K562 (cell line): ENCODE measurements around the gene EIF2AK3. TPM values are rescaled to one million over a fixed set of nuclear protein-coding genes. Genes with fewer than 3 reads are reported as not detected.
A peak's percentile ranks its signal among the peaks of the same experiment; 100 is the strongest.

Source experiments
- ATAC-seq: fragments of 200-7000 bp; cut with Tn5 transposase; 3 replicates; pipeline ENCODE4 v1.9.1; 2020; ENCODE audit warnings: moderate library complexity
- BruUV-seq: library from RNA; stranded (reverse); fragments of 400-500 nt; replicated peaks from 2 replicates; lab custom pipeline; 2021; lab: Mats Ljungman, UMichigan
- CTCF ChIA-PET: fragments of 300-600 bp; formaldehyde crosslinking; extraction: SDS; loops from one replicate; lab custom pipeline; 2021; ENCODE audit warnings: low intra/inter-chr PET ratio; lab: Yijun Ruan, JAX
- POLR2A ChIA-PET: fragments of 300-600, 350-650 bp; sonication (Branson Sonifier 250); formaldehyde crosslinking; extraction: SDS; loops from one replicate; lab custom pipeline; 2021; ENCODE audit warnings: antibody characterized with exemption, inconsistent platforms; lab: Yijun Ruan, JAX
- DNase-seq, 4 experiments: peaks; one replicate each; pipeline versions ENCODE4 v3.0.0 to v3.0.0-alpha.2; 2011 to 2018; ENCODE audit warnings: low spot score in 3 of 4, mixed read lengths in 3 of 4; ENCODE audit errors: extremely low read depth in 1 of 4
- FAIRE-seq: peaks from 2 replicates; lab custom pipeline; 2011; peaks lifted over from hg19 to GRCh38; lab: Jason Lieb, UNC
- H2AFZ ChIP-seq: 2 replicates; pipeline ENCODE4 v1.6.0; 2011; ENCODE audit warnings: low read depth, low read length, control low read depth, inconsistent platforms
- H3K27ac ChIP-seq: fragments of 200-600 bp; 3 replicates; pipeline ENCODE4 v1.8.0; 2011; ENCODE audit warnings: low read depth, mild to moderate bottlenecking, control low read depth, inconsistent platforms, low read length, moderate library complexity, mixed read lengths; ENCODE audit errors: extremely low read depth
- H3K27me3 ChIP-seq, 2 experiments: fragments of 300-600 bp in 1 of 2; 2 replicates in 1 of 2; 3 replicates in 1 of 2; pipeline versions ENCODE4 v1.6.0 to v1.8.0; 2011; ENCODE audit warnings: inconsistent platforms in 2 of 2, low read length in 2 of 2, mild to moderate bottlenecking in 1 of 2, mixed read lengths in 1 of 2, moderate library complexity in 1 of 2; ENCODE audit not compliant: control insufficient read depth in 2 of 2, insufficient read depth in 2 of 2
- H3K36me3 ChIP-seq: fragments of 300-600 bp; 3 replicates; pipeline ENCODE4 v1.8.0; 2011; ENCODE audit warnings: mild to moderate bottlenecking, low read length, inconsistent platforms; ENCODE audit not compliant: control insufficient read depth, insufficient read depth
- H3K4me1 ChIP-seq, 2 experiments: fragments of 200-600 bp in 1 of 2; replicated peaks in 1 of 2; 2 replicates in 1 of 2; 3 replicates in 1 of 2; pipeline versions ENCODE4 v1.5.1 to v1.8.0; 2011; ENCODE audit warnings: inconsistent platforms in 2 of 2, low read length in 2 of 2, mild to moderate bottlenecking in 1 of 2, mixed read lengths in 1 of 2, moderate library complexity in 1 of 2; ENCODE audit not compliant: control insufficient read depth in 2 of 2, insufficient read depth in 2 of 2
- H3K4me2 ChIP-seq: 2 replicates; pipeline ENCODE4 v1.6.1; 2011; ENCODE audit warnings: low read length, control low read depth, inconsistent platforms, mixed read lengths; ENCODE audit not compliant: insufficient read depth
- H3K4me3 ChIP-seq: fragments of 200-600 bp; sonication (generic), shearing (Covaris generic); 2 replicates; pipeline ENCODE4 v1.5.1; 2016; ENCODE audit warnings: control low read depth, inconsistent platforms
- H3K79me2 ChIP-seq: fragments of 200-600 bp; 3 replicates; pipeline ENCODE4 v1.8.0; 2011; ENCODE audit warnings: low read length, inconsistent platforms; ENCODE audit not compliant: control insufficient read depth, insufficient read depth
- H3K9ac ChIP-seq, 2 experiments: 2 replicates each; pipeline versions ENCODE4 v1.6.0 to v1.6.1; 2011; ENCODE audit warnings: low read depth in 2 of 2, low read length in 2 of 2, control low read depth in 1 of 2, inconsistent platforms in 1 of 2, mild to moderate bottlenecking in 1 of 2, mixed read lengths in 1 of 2; ENCODE audit not compliant: insufficient read depth in 1 of 2
- H3K9me1 ChIP-seq: one replicate; pipeline ENCODE4 v1.6.0; 2011; ENCODE audit warnings: inconsistent platforms, mild to moderate bottlenecking, low read length, moderate library complexity; ENCODE audit not compliant: control insufficient read depth, insufficient read depth
- H3K9me3 ChIP-seq: replicated peaks from 2 replicates; pipeline ENCODE4 v1.5.1; 2011; ENCODE audit warnings: low read depth, low read length, inconsistent platforms; ENCODE audit not compliant: control insufficient read depth, insufficient read depth
- H4K20me1 ChIP-seq: replicated peaks from 2 replicates; pipeline ENCODE4 v1.6.1; 2011; ENCODE audit warnings: low read length, inconsistent platforms, mixed read lengths; ENCODE audit not compliant: control insufficient read depth, insufficient read depth
- CCAR2 ChIP-seq: fragments of 200-400 bp; formaldehyde crosslinking; IDR thresholded peaks from 2 replicates; pipeline ENCODE4 v1.6.1; 2017; ENCODE audit warnings: mild to moderate bottlenecking, low read depth, low read length
- CTCF ChIP-seq, 3 experiments: IDR thresholded peaks in 2 of 3; conservative IDR thresholded peaks in 1 of 3; 2 replicates each; pipeline ENCODE4 v1.5.1; 2011 to 2012; ENCODE audit warnings: low read length in 3 of 3, mild to moderate bottlenecking in 3 of 3, control low read depth in 2 of 3, improper control_type of control experiment in 1 of 3, inconsistent platforms in 1 of 3, low read depth in 1 of 3, mixed read lengths in 1 of 3, moderate library complexity in 1 of 3; ENCODE audit not compliant: insufficient read depth in 2 of 3
- E4F1 ChIP-seq: fragments of 250-450 bp; sonication (Bioruptor Pico); IDR thresholded peaks from 2 replicates; pipeline ENCODE4 v1.5.0; 2021; ENCODE audit warnings: mild to moderate bottlenecking, borderline replicate concordance
- POLR2A ChIP-seq: fragments of 450-650 bp; conservative IDR thresholded peaks from 2 replicates; pipeline ENCODE4 v1.6.1; 2016
- REST ChIP-seq, 2 experiments: fragments of 450-650 bp; formaldehyde crosslinking in 1 of 2; IDR thresholded peaks; 2 replicates each; pipeline versions ENCODE4 v1.4.0 to v1.6.1; 2014 to 2020; ENCODE audit warnings: mild to moderate bottlenecking in 2 of 2, borderline replicate concordance in 1 of 2, low read depth in 1 of 2
- SREBF2 ChIP-seq: sonication (generic); formaldehyde crosslinking; IDR thresholded peaks from 2 replicates; pipeline ENCODE4 v1.4.0; 2020; ENCODE audit warnings: mild to moderate bottlenecking, missing genetic modification reagents
- STAG1 ChIP-seq: sonication (generic); formaldehyde crosslinking; IDR thresholded peaks from 2 replicates; pipeline ENCODE4 v1.5.0; 2020; ENCODE audit warnings: missing genetic modification reagents, borderline replicate concordance
- WGBS: fragments of 100-300 bp; shearing (Covaris generic); methylation state at CpG from one replicate; pipeline ENCODE4 v1.1.6; 2016; ENCODE audit warnings: low coverage, mixed read lengths; ENCODE audit not compliant: insufficient coverage; ENCODE audit errors: missing lambda C conversion rate; 5-methylcytosine and 5-hydroxymethylcytosine counted together
- in situ Hi-C: fragments of 300-500 bp; cut with MboI; formaldehyde crosslinking; loops from 4 replicates; pipeline ENCODE4 v1.15.0; 2018; ENCODE audit warnings: inconsistent platforms, mixed read lengths
- intact Hi-C: fragments of 100-400 bp; cut with micrococcal nuclease; formaldehyde crosslinking; loops from 2 replicates; pipeline ENCODE4 v1.14.2; 2022
- polyA plus RNA-seq, 8 experiments: library from polyadenylated mRNA; depleted of rRNA in 4 of 8; stranded (reverse) in 5 of 8; unstranded in 3 of 8; fragments of >200 nt; fragmentation: Nextera tagmentation in 2 of 8; fragmentation: Illumina TruSeq in 1 of 8; extraction: Ambion mirVana in 2 of 8; extraction: Trizol in 1 of 8; gene quantifications; 2 replicates each; pipeline versions ENCODE4 v1.2.1 to v1.2.3, GENCODE V29; 2011 to 2014; ENCODE audit warnings: inconsistent platforms in 1 of 8, missing spikeins in 1 of 8
- total RNA-seq, 7 experiments: library from RNA; depleted of rRNA in 6 of 7; stranded (reverse); fragments of >200 nt in 6 of 7; fragmentation: Illumina TruSeq in 2 of 7; extraction: Trizol in 2 of 7; gene quantifications; 2 replicates each; pipeline versions ENCODE4 v1.2.1 to v1.2.3, GENCODE V29; 2011 to 2021; ENCODE audit warnings: low replicate concordance in 1 of 7

Gene EIF2AK3
- total and polyA plus RNA-seq, 9 of the 15 experiments (the other 6 are each of a cell fraction or from before 2014, with no cell fraction given): 1.7 to 11.6 (median 7.4) TPM

- no peaks in the 10 kb centered on the region for H3K79me2 ChIP-seq
- no peak overlapping the region for H3K4me2 ChIP-seq
- H3K4me1 ChIP-seq: no peaks in the 10 kb centered on the region; a peak in 2 of 5 replicates
- H3K9ac ChIP-seq: no peak overlapping the region
- H3K36me3 ChIP-seq: no peaks in the 10 kb centered on the region
- H3K27me3 ChIP-seq: no peaks in the 10 kb centered on the region
- DNase-seq (no peak), ATAC-seq (no peak), FAIRE-seq (no peak)
- TF ChIP-seq REST (IDR thresholded peaks at IDR 0.05; ENCODE audit: borderline replicate concordance): no peak
- no peak for TF ChIP-seq REST (CRISPR knock-in tag; IDR thresholded peaks at IDR 0.05; ENCODE audit: low read depth)
- TF ChIP-seq STAG1 (CRISPR knock-in tag): no peak
- TF ChIP-seq CTCF (IDR thresholded peaks at IDR 0.05 in 2 of 3, conservative IDR thresholded peaks at IDR 0.05 in 1 of 3; ENCODE audit: insufficient read depth in 2 of 3, low read depth in 1 of 3, low read length in 3 of 3): 0 out of 6 replicates have a peak, but pooled peaks of 1 of the 3 experiments have one; percentile 5
- no peak for TF ChIP-seq E4F1 (CRISPR knock-in tag)
- no peak for TF ChIP-seq POLR2A
- TF ChIP-seq CCAR2: no peak
- no peak for TF ChIP-seq SREBF2 (CRISPR knock-in tag)
- POLR2A ChIA-PET: interaction anchor here (1.0 to 1.1 kb wide), 3 partner anchors 8 to 67 kb away, joined by 3 to 4 read pairs (median 3); no protein-coding TSS in a partner anchor
- no peak overlapping the region for H2AFZ ChIP-seq
- H3K27ac ChIP-seq: no peak overlapping the region
- 8% methylated on average over 2 of the region's 2 CpGs for WGBS
- CTCF ChIA-PET: interaction anchor here (1.3 kb wide), 1 partner anchor 77 kb away, joined by 6 read pairs; no protein-coding TSS in a partner anchor
- H3K9me3 ChIP-seq: no peaks in the 10 kb centered on the region
- H4K20me1 ChIP-seq: no peaks in the 10 kb centered on the region
- intact Hi-C loops: loop anchor here (5.0 kb wide), 1 partner anchor 40 kb away; the partner anchor contains the start of gene EIF2AK3
- in situ Hi-C loops: loop anchor here (5.0 kb wide), 1 partner anchor 75 kb away; no protein-coding TSS in a partner anchor
- no peaks in the 10 kb centered on the region for H3K9me1 ChIP-seq
- no TSS peak for BruUV-seq
- H3K4me3 ChIP-seq: no peak overlapping the region
Observed at GRCh38 chr2:88667219-88667618, 40.0 kb upstream of the EIF2AK3 start.
